Superior temporal gyrus (tissue), 1 donor: Measurements from ENCODE around the gene CARMIL1.
"Not testable (repeated sequence)": the region's sequence is repeated elsewhere in the genome, so short reads cannot be mapped to it uniquely, and the experiment has no call there.

ENCODE experiments used
- DNase-seq: peaks from one replicate; pipeline ENCODE4 v3.0.0-alpha.2; 2016; ENCODE audit errors: extremely low spot score

Gene CARMIL1

GRCh38 chr6:25369433-25370177 lies 90.4 kb downstream of the CARMIL1 start:
- no peak for DNase-seq

- DNase-seq = no peak
Observed at GRCh38 chr6:25370178-25371036, 91.2 kb downstream of the CARMIL1 start.

GRCh38 chr6:25371037-25371347 lies 91.8 kb downstream of the CARMIL1 start:
- DNase-seq = no peak

GRCh38 chr6:25375125-25375524 lies 96.0 kb downstream of the CARMIL1 start:
- no peak for DNase-seq

- DNase-seq = no peak
Observed at GRCh38 chr6:25377664-25378063, 98.5 kb downstream of the CARMIL1 start.

GRCh38 chr6:25381077-25381476 lies 101.9 kb downstream of the CARMIL1 start:
- DNase-seq = no peak

- DNase-seq = not testable (repeated sequence)
Observed at GRCh38 chr6:25382476-25382875, 103.3 kb downstream of the CARMIL1 start.

GRCh38 chr6:25384234-25384633 lies 105.1 kb downstream of the CARMIL1 start:
- no peak for DNase-seq

GRCh38 chr6:25384967-25385366 lies 105.8 kb downstream of the CARMIL1 start:
- DNase-seq = no peak

GRCh38 chr6:25387483-25387882 lies 108.3 kb downstream of the CARMIL1 start:
- DNase-seq = no peak

GRCh38 chr6:25387911-25388310 lies 108.7 kb downstream of the CARMIL1 start:
- no peak for DNase-seq

GRCh38 chr6:25388776-25389175 lies 109.6 kb downstream of the CARMIL1 start:
- DNase-seq = no peak

- DNase-seq = no peak
Observed at GRCh38 chr6:25389471-25389870, 110.3 kb downstream of the CARMIL1 start.

- DNase-seq = no peak
Observed at GRCh38 chr6:25392372-25392771, 113.2 kb downstream of the CARMIL1 start.

GRCh38 chr6:25395731-25396130 lies 116.6 kb downstream of the CARMIL1 start:
- DNase-seq = no peak

GRCh38 chr6:25397406-25397805 lies 118.2 kb downstream of the CARMIL1 start:
- no peak for DNase-seq

- no peak for DNase-seq
Observed at GRCh38 chr6:25399885-25400284, 120.7 kb downstream of the CARMIL1 start.

GRCh38 chr6:25401711-25402110 lies 122.5 kb downstream of the CARMIL1 start:
- no peak for DNase-seq

- no peak for DNase-seq
Observed at GRCh38 chr6:25402125-25402524, 123.0 kb downstream of the CARMIL1 start.

- DNase-seq = no peak
Observed at GRCh38 chr6:25403150-25403549, 124.0 kb downstream of the CARMIL1 start.

- no peak for DNase-seq
Observed at GRCh38 chr6:25404091-25404490, 124.9 kb downstream of the CARMIL1 start.

- DNase-seq = peak; percentile 32
Observed at GRCh38 chr6:25404693-25405169, 125.6 kb downstream of the CARMIL1 start.

GRCh38 chr6:25405442-25405841 lies 126.3 kb downstream of the CARMIL1 start:
- no peak for DNase-seq
